C4-2B (cell line): Measurements from ENCODE around the gene ADGRE1.

Source experiments
- H3K27ac ChIP-seq: fragments of 450-650 bp; 2 replicates; pipeline ENCODE4 v1.5.1; 2017
- CTCF ChIP-seq: fragments of 450-650 bp; conservative IDR thresholded peaks from 2 replicates; pipeline ENCODE4 v1.5.1; 2017; ENCODE audit warnings: mild to moderate bottlenecking
- ZFX ChIP-seq: fragments of 450-650 bp; IDR thresholded peaks from 2 replicates; pipeline ENCODE4 v1.6.1; 2017

ADGRE1 gene

GRCh38 chr19:6958791-6959190 lies 71.4 kb downstream of the ADGRE1 start:
- H3K27ac ChIP-seq, result no peak overlapping the region
- TF ChIP-seq ZFX, result no peak

DNA sequence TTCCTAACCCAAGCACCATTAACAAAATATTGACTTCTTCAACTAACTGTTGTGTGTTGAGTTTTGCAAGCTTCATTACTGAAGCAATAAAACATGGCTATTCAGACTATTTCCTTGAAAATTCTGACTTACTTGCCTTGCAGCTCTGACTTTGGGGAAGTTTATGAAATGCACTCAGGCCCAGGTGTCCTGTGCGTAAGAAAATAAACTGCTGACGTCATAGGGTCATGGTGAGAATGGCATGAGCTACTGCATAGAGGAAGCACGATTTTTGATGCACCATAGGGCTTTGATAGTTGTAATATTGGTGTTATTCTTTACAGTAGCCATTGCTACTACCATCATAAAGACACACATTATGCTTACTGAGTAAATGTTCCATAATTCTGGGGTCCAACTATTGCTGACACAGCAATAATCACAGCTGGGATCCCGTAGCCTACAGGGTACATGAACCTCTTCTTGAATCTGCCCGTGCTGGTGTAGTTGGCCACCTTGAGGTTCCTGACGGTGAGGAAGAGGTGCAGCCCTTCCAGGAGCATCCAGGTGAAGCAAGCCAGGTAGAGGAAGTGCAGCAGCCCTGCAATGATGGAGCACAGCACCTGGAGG lies 76.0 kb downstream of the ADGRE1 start:
- no peak for TF ChIP-seq ZFX
- no peak for TF ChIP-seq CTCF
- H3K27ac ChIP-seq, result no peak overlapping the region

- TF ChIP-seq ZFX (no peak), CTCF (peak; percentile 71)
- no peak overlapping the region for H3K27ac ChIP-seq
These were observed 76.6 kb downstream of the ADGRE1 start for GRCh38 chr19:6963937-6964336.

GRCh38 chr19:6967967-6968366 lies 80.6 kb downstream of the ADGRE1 start:
- H3K27ac ChIP-seq, result no peak overlapping the region

GRCh38 chr19:6969490-6969889 lies 82.1 kb downstream of the ADGRE1 start:
- no peak overlapping the region for H3K27ac ChIP-seq
- TF ChIP-seq ZFX (no peak), CTCF (no peak)

More at GRCh38 chr19:6967967-6968366, 80.6 kb downstream of the ADGRE1 start:
- no peak for TF ChIP-seq CTCF
- TF ChIP-seq ZFX, result no peak

GRCh38 chr19:6970021-6970420 lies 82.6 kb downstream of the ADGRE1 start:
- no peak for TF ChIP-seq ZFX
- TF ChIP-seq CTCF, result no peak

GRCh38 chr19:6970443-6970842 lies 83.1 kb downstream of the ADGRE1 start:
- TF ChIP-seq CTCF (no peak), ZFX (no peak)
- H3K27ac ChIP-seq, result no peak overlapping the region

More at GRCh38 chr19:6970021-6970420, 82.6 kb downstream of the ADGRE1 start:
- H3K27ac ChIP-seq, result no peak overlapping the region

DNA sequence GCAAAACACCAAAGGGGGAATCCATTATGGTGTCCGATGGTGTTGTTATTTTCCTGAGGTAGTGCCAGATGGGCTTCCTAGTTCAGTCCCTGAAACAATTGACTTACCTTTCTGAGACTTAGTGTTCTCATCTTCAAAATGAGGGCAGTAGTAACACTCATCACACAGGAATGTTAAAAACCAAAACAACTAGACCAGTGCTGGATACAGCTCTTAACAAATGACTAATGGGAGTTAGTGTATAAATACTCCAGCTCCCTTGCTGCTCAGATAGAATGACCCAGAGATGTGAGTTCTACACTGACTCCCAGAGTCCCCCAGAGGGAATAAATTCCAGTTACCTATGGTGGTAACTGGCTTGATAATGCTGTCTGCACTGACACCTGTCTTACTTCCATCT lies 84.0 kb downstream of the ADGRE1 start:
- TF ChIP-seq ZFX, result no peak
- TF ChIP-seq CTCF, result no peak
- H3K27ac ChIP-seq, result no peak overlapping the region
